Right lobe of liver (tissue), 6 donors: ENCODE results near the gene BCDIN3D. TPM values are rescaled to one million over a fixed set of nuclear protein-coding genes. Genes with fewer than 3 reads are reported as not detected.

Experiments used
- ATAC-seq, 4 donors: fragments of 200-7000 bp; cut with Tn5 transposase; one replicate each; pipeline ENCODE4 v1.9.1; 2020; ENCODE audit warnings: mild to moderate bottlenecking in 4 of 4, moderate library complexity in 4 of 4
- DNase-seq, 3 donors: peaks; one replicate each; pipeline ENCODE4 v3.0.0-alpha.2; 2020
- H3K27ac ChIP-seq, 3 donors: fragments of 200-600 bp; one replicate each; pipeline ENCODE4 v1.8.0; 2022
- H3K27me3 ChIP-seq, 2 donors: fragments of 200-600 bp; one replicate each; pipeline ENCODE4 v1.8.0; 2022
- H3K36me3 ChIP-seq, 4 donors: fragments of 200-600 bp; sonication (generic) in 1 of 4; one replicate each; pipeline versions ENCODE4 v1.5.1 to v1.8.0; 2017 to 2022; ENCODE audit warnings: control low read depth in 1 of 4
- H3K4me1 ChIP-seq, 4 donors: fragments of 200-600 bp; sonication (generic) in 1 of 4; one replicate each; pipeline versions ENCODE4 v1.5.1 to v1.8.0; 2017 to 2022; ENCODE audit warnings: control low read depth in 1 of 4
- H3K4me3 ChIP-seq, 3 donors: fragments of 200-600 bp; one replicate each; pipeline ENCODE4 v1.8.0; 2022
- H3K9me3 ChIP-seq, 4 donors: fragments of 200-600 bp; sonication (generic) in 1 of 4; one replicate each; pipeline versions ENCODE4 v1.5.1 to v1.8.0; 2017 to 2022; ENCODE audit warnings: control low read depth in 1 of 4
- CTCF ChIP-seq, 4 donors: fragments of 200-600 bp in 3 of 4; fragments of 450-650 bp in 1 of 4; IDR thresholded peaks; one replicate each; pipeline versions ENCODE4 v1.5.1 to v1.8.0; 2016 to 2022; ENCODE audit warnings: antibody characterized with exemption in 4 of 4, mild to moderate bottlenecking in 2 of 4
- POLR2A ChIP-seq: fragments of 450-650 bp; IDR thresholded peaks from one replicate; pipeline ENCODE4 v1.6.1; 2017; ENCODE audit warnings: antibody characterized with exemption, mild to moderate bottlenecking
- WGBS: methylation state at CpG from one replicate; pipeline ENCODE4 v1.1.6; 2018; ENCODE audit warnings: low coverage, low lambda C conversion rate; ENCODE audit not compliant: insufficient coverage; ENCODE audit errors: missing lambda C conversion rate; 5-methylcytosine and 5-hydroxymethylcytosine counted together
- intact Hi-C, 2 donors: fragments of 100-400 bp; cut with DNase I; formaldehyde crosslinking; loops; one replicate each; pipeline versions ENCODE4 v1.11.2 to v1.14.1; 2022
- total RNA-seq, 6 experiments: library from RNA; depleted of rRNA in 2 of 6; stranded (reverse); fragments of >200 nt in 2 of 6; fragmentation: NEBNext Ultra II Directional in 3 of 6; extraction: Animal tissue kit (Norgen Biotek cat#: 25700) in 3 of 6; gene quantifications; one replicate each; pipeline versions ENCODE4 v1.1.0 to v1.2.4, GENCODE V29; 2016 to 2023
- donor health status: DM: no; HTN: yes; CAD: no.
- donor health status: DM: no; HTN: no; CAD: no.
- donor health status: DM: no; HTN: no; CAD: no.
- donor health status: DM: no; HTN: yes; CAD: no.
- donor health status: DM: no; HTN: yes; CAD: no.

BCDIN3D gene
- total RNA-seq, 6 experiments from 2014 or later = 1.6 to 3.6 (median 2.6) TPM

DNA sequence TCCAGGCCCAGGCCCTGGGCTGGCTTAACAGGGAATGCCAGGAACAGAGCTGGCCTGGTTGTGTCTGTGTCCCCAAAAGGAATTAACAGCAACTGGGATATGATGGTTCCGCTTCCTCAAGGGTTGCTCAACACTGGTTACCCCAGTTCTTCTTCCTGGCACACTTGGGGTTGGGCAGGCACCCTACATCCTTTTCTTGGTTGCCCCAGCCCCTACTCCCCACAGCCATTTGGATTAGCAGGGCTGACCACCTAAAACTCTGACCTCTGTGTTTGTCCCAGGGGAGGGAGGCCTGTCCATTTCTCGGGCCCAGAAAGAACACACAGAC is 45.5 kb downstream of the BCDIN3D start:
- peaks cover 0 to 14% (median 1%) of the 10 kb centered on the region in 4 donors for H3K36me3 ChIP-seq
- peaks cover 0 to 12% (median 2%) of the 10 kb centered on the region in 4 donors for H3K4me1 ChIP-seq
- DNase-seq (no peak), ATAC-seq (no peak)
- no peak for TF ChIP-seq CTCF (IDR thresholded peaks at IDR 0.05)
- no peak for TF ChIP-seq POLR2A
- H3K27me3 ChIP-seq = no peaks in the 10 kb centered on the region
- H3K4me3 ChIP-seq = no peak overlapping the region
- WGBS = no CpG with 5 or more reads among the region's 2 CpGs
- no peak overlapping the region for H3K27ac ChIP-seq
- intact Hi-C loops = no loop called here
- H3K9me3 ChIP-seq = no peaks in the 10 kb centered on the region

GRCh38 chr12:49796606-49797448 is 46.1 kb downstream of the BCDIN3D start:
- WGBS = 100% methylated on average over 3 of the region's 17 CpGs

GRCh38 chr12:49796155-49796554 is 46.8 kb downstream of the BCDIN3D start:
- intact Hi-C loops = no loop called here
- no peak overlapping the region for H3K4me3 ChIP-seq
- TF ChIP-seq POLR2A (no peak), CTCF (IDR thresholded peaks at IDR 0.05) (no peak)
- H3K27ac ChIP-seq = no peak overlapping the region
- H3K27me3 ChIP-seq = no peaks in the 10 kb centered on the region
- ATAC-seq = no peak
- no peak for DNase-seq
- peaks cover 0 to 10% (median 1%) of the 10 kb centered on the region in 4 donors for H3K4me1 ChIP-seq
- no peaks in the 10 kb centered on the region for H3K9me3 ChIP-seq
- peaks cover 0 to 16% (median 1%) of the 10 kb centered on the region in 4 donors for H3K36me3 ChIP-seq
- WGBS = 100% methylated on average over 7 of the region's 12 CpGs

More at GRCh38 chr12:49796606-49797448, 46.1 kb downstream of the BCDIN3D start:
- intact Hi-C loops = no loop called here
- TF ChIP-seq CTCF (IDR thresholded peaks at IDR 0.05) (no peak), POLR2A (no peak)
- peaks cover 0 to 14% (median 1%) of the 10 kb centered on the region in 4 donors for H3K36me3 ChIP-seq
- peaks cover 0 to 12% (median 2%) of the 10 kb centered on the region in 4 donors for H3K4me1 ChIP-seq
- no peaks in the 10 kb centered on the region for H3K27me3 ChIP-seq
- ATAC-seq (no peak), DNase-seq (no peak)
- no peaks in the 10 kb centered on the region for H3K9me3 ChIP-seq
- no peak overlapping the region for H3K27ac ChIP-seq
- no peak overlapping the region for H3K4me3 ChIP-seq

DNA sequence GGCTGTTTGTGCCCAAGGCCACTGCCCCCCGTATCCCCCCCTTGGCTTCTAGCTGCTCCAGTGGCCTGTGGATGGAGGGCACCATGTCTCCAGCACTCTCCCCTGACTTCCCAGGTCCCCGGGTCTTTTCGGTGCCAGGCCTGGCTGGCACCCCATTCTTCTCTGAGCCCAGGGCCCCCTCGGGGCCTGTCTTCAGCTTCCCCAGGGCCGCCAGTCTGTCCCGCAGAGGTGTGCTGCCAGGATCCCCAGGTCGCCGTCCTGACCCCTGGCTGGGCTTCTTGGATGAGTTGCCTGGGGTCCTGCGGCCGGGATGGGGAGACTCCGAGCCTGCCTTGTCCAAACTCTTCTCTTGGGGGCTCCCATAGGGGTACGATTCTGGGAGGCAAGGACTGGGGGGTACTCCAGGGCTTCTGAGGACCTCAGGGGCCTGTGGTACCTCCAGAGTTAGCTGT is 47.2 kb downstream of the BCDIN3D start:
- WGBS = 95% methylated on average over 4 of the region's 12 CpGs
- Histone ChIP-seq H3K27me3 (no peaks in the 10 kb centered on the region), H3K4me3 (no peak overlapping the region), H3K9me3 (no peaks in the 10 kb centered on the region), H3K4me1 (peaks cover 0 to 6% (median 0%) of the 10 kb centered on the region in 4 donors), H3K27ac (no peak overlapping the region), H3K36me3 (peaks cover 0 to 16% (median 1%) of the 10 kb centered on the region in 4 donors)
- ATAC-seq (no peak), DNase-seq (no peak)
- no peak for TF ChIP-seq CTCF (IDR thresholded peaks at IDR 0.05)
- no peak for TF ChIP-seq POLR2A
- intact Hi-C loops = no loop called here
